Hepatocyte (in vitro differentiated cells): ENCODE measurements around the gene KCTD18. TPM values are rescaled to one million over a fixed set of nuclear protein-coding genes. Genes with fewer than 3 reads are reported as not detected.

Source experiments
- DNase-seq: peaks from one replicate; pipeline ENCODE4 v3.0.0-alpha.2; 2016; ENCODE audit warnings: low spot score
- H2AFZ ChIP-seq: fragments of 200-600 bp; sonication (generic); 2 replicates; pipeline ENCODE4 v1.6.0; 2016; ENCODE audit warnings: antibody characterized with exemption, mild to moderate bottlenecking
- H3K27ac ChIP-seq: fragments of 200-600 bp; sonication (generic); 2 replicates; pipeline ENCODE4 v1.5.1; 2016; ENCODE audit warnings: mild to moderate bottlenecking
- H3K27me3 ChIP-seq: fragments of 200-600 bp; sonication (generic); 2 replicates; pipeline ENCODE4 v1.6.1; 2016
- H3K36me3 ChIP-seq: fragments of 200-600 bp; sonication (generic); replicated peaks from 2 replicates; pipeline ENCODE4 v1.5.1; 2016; ENCODE audit warnings: low read depth; ENCODE audit not compliant: insufficient read depth
- H3K4me1 ChIP-seq: fragments of 200-600 bp; sonication (generic); 2 replicates; pipeline ENCODE4 v1.5.1; 2016; ENCODE audit warnings: mild to moderate bottlenecking, moderate library complexity; ENCODE audit not compliant: insufficient read depth
- H3K4me2 ChIP-seq: fragments of 200-600 bp; sonication (generic); 2 replicates; pipeline ENCODE4 v1.6.0; 2016
- H3K4me3 ChIP-seq: fragments of 200-600 bp; sonication (generic); 2 replicates; pipeline ENCODE4 v1.5.1; 2016; ENCODE audit warnings: mild to moderate bottlenecking
- H3K79me2 ChIP-seq: fragments of 200-600 bp; sonication (generic); 2 replicates; pipeline ENCODE4 v1.6.0; 2017; ENCODE audit warnings: mild to moderate bottlenecking
- H3K9me2 ChIP-seq: fragments of 200-600 bp; sonication (generic); replicated peaks from 2 replicates; pipeline ENCODE4 v1.6.0; 2017; ENCODE audit warnings: mild to moderate bottlenecking; ENCODE audit not compliant: insufficient read depth
- H3K9me3 ChIP-seq: fragments of 200-600 bp; sonication (generic); 2 replicates; pipeline ENCODE4 v1.5.1; 2016; ENCODE audit warnings: low read depth, mild to moderate bottlenecking
- H4K20me1 ChIP-seq: fragments of 200-600 bp; sonication (generic); 2 replicates; pipeline ENCODE4 v1.6.0; 2016; ENCODE audit warnings: mild to moderate bottlenecking; ENCODE audit not compliant: insufficient read depth, poor library complexity, severe bottlenecking
- CTCF ChIP-seq: fragments of 200-600 bp; sonication (generic); IDR thresholded peaks from 2 replicates; pipeline ENCODE4 v1.5.1; 2016; ENCODE audit warnings: antibody characterized with exemption, mild to moderate bottlenecking; ENCODE audit not compliant: poor library complexity
- EZH2 ChIP-seq: fragments of 200-600 bp; sonication (generic); IDR thresholded peaks from 2 replicates; pipeline ENCODE4 v1.6.1; 2016; ENCODE audit warnings: antibody characterized with exemption, mild to moderate bottlenecking, borderline replicate concordance
- EZH2phosphoT487 ChIP-seq: fragments of 200-600 bp; sonication (generic); IDR thresholded peaks from one replicate; pipeline ENCODE4 v1.6.1; 2018; ENCODE audit warnings: antibody characterized with exemption, mild to moderate bottlenecking, low read depth, moderate library complexity; ENCODE audit not compliant: unreplicated experiment, severe bottlenecking
- WGBS: methylation state at CpG from one replicate; pipeline ENCODE4 v1.1.6; 2016; ENCODE audit warnings: low lambda C conversion rate; ENCODE audit errors: missing lambda C conversion rate; 5-methylcytosine and 5-hydroxymethylcytosine counted together
- polyA plus RNA-seq: library from polyadenylated mRNA; unstranded; fragments of >200 nt; fragmentation: Nextera tagmentation; extraction: Ambion mirVana; gene quantifications from 2 replicates; pipeline ENCODE4 v1.2.1, GENCODE V29; 2016
- total RNA-seq: library from RNA; depleted of rRNA; stranded (reverse); fragments of >200 nt; gene quantifications from 2 replicates; pipeline ENCODE4 v1.2.3, GENCODE V29; 2014

Gene KCTD18
- total and polyA plus RNA-seq, 2 experiments from 2014 or later = 12.7 to 13.4 TPM

GRCh38 chr2:200484934-200485333 lies 24.9 kb downstream of the KCTD18 start:
- Histone ChIP-seq H3K27me3 (no peaks in the 10 kb centered on the region), H3K36me3 (no peaks in the 10 kb centered on the region), H4K20me1 (no peaks in the 10 kb centered on the region), H3K27ac (no peak overlapping the region), H2AFZ (no peak overlapping the region), H3K4me3 (no peak overlapping the region), H3K4me2 (no peak overlapping the region), H3K4me1 (peaks cover 11% of the 10 kb centered on the region), H3K9me2 (no peaks in the 10 kb centered on the region), H3K9me3 (no peaks in the 10 kb centered on the region), H3K79me2 (no peaks in the 10 kb centered on the region)
- TF ChIP-seq EZH2phosphoT487 (no peak), EZH2 (no peak), CTCF (no peak)
- DNase-seq = no peak
- WGBS = 87% methylated on average over 3 of the region's 3 CpGs

- H3K4me1 ChIP-seq = peaks cover 11% of the 10 kb centered on the region
- DNase-seq = peak; percentile 75
- H4K20me1 ChIP-seq = no peaks in the 10 kb centered on the region
- no peak overlapping the region for H3K4me2 ChIP-seq
- no peak overlapping the region for H3K4me3 ChIP-seq
- H3K9me2 ChIP-seq = no peaks in the 10 kb centered on the region
- TF ChIP-seq EZH2phosphoT487 (no peak), CTCF (peak; percentile 56), EZH2 (no peak)
- 48% methylated on average over 4 of the region's 4 CpGs for WGBS
- no peak overlapping the region for H2AFZ ChIP-seq
- no peak overlapping the region for H3K27ac ChIP-seq
- no peaks in the 10 kb centered on the region for H3K9me3 ChIP-seq
- no peaks in the 10 kb centered on the region for H3K27me3 ChIP-seq
- no peaks in the 10 kb centered on the region for H3K36me3 ChIP-seq
- H3K79me2 ChIP-seq = no peaks in the 10 kb centered on the region
These were observed 26.1 kb downstream of the KCTD18 start for GRCh38 chr2:200483729-200484198.

- no peak for TF ChIP-seq EZH2
- no peak for TF ChIP-seq CTCF
- TF ChIP-seq EZH2phosphoT487 = no peak
- H3K4me1 ChIP-seq = peaks cover 11% of the 10 kb centered on the region
- H3K4me3 ChIP-seq = no peak overlapping the region
- no peaks in the 10 kb centered on the region for H3K79me2 ChIP-seq
- no peaks in the 10 kb centered on the region for H3K27me3 ChIP-seq
- H3K4me2 ChIP-seq = no peak overlapping the region
- no peak for DNase-seq
- no peaks in the 10 kb centered on the region for H4K20me1 ChIP-seq
- H3K9me2 ChIP-seq = no peaks in the 10 kb centered on the region
- no peaks in the 10 kb centered on the region for H3K9me3 ChIP-seq
- H3K36me3 ChIP-seq = no peaks in the 10 kb centered on the region
- H3K27ac ChIP-seq = peak overlapping the region; percentile 3
- no peak overlapping the region for H2AFZ ChIP-seq
These were observed 27.7 kb downstream of the KCTD18 start for GRCh38 chr2:200482194-200482593.

GRCh38 chr2:200479692-200480265 lies 30.1 kb downstream of the KCTD18 start:
- no peak overlapping the region for H3K4me3 ChIP-seq
- 44% methylated on average over 8 of the region's 8 CpGs for WGBS
- TF ChIP-seq EZH2 = no peak
- no peak for TF ChIP-seq CTCF
- TF ChIP-seq EZH2phosphoT487 = no peak
- H3K9me3 ChIP-seq = no peaks in the 10 kb centered on the region
- H3K27ac ChIP-seq = peak overlapping the region; percentile 38
- no peaks in the 10 kb centered on the region for H3K79me2 ChIP-seq
- H4K20me1 ChIP-seq = no peaks in the 10 kb centered on the region
- no peak for DNase-seq
- no peaks in the 10 kb centered on the region for H3K27me3 ChIP-seq
- peaks cover 7% of the 10 kb centered on the region for H3K4me1 ChIP-seq
- no peak overlapping the region for H3K4me2 ChIP-seq
- no peaks in the 10 kb centered on the region for H3K36me3 ChIP-seq
- H3K9me2 ChIP-seq = no peaks in the 10 kb centered on the region
- H2AFZ ChIP-seq = no peak overlapping the region
